ENCODE measurements around the gene EHBP1. TPM values are rescaled to one million over a fixed set of nuclear protein-coding genes. Genes with fewer than 3 reads are reported as not detected.

Gene EHBP1
- total and polyA plus RNA-seq, 4 donors: 59.2 to 108 (median 83.2) TPM

- WGBS (ENCODE audit: insufficient coverage): 100% methylated on average over 1 of the region's 2 CpGs
- no peak for DNase-seq (ENCODE audit: low read depth in 4 of 6, low spot score in 6 of 6)
These were observed 213.5 kb downstream of the EHBP1 start for GRCh38 chr2:62919041-62919440.

GRCh38 chr2:62920070-62920469, 214.6 kb downstream of the EHBP1 start:
- no peaks in the 10 kb centered on the region for H3K4me1 ChIP-seq (ENCODE audit: control insufficient read depth, insufficient read depth, low read length)
- H3K4me3 ChIP-seq (ENCODE audit: low read depth, low read length): no peak overlapping the region
- peaks cover 10% of the 10 kb centered on the region for H3K9me3 ChIP-seq (ENCODE audit: control insufficient read depth, insufficient read depth, low read length)
- DNase-seq (ENCODE audit: low read depth in 4 of 6, low spot score in 6 of 6): no peak
- H3K27ac ChIP-seq (ENCODE audit: low read depth, low read length): no peak overlapping the region
- H3K27me3 ChIP-seq (ENCODE audit: control insufficient read depth, insufficient read depth, low read length): no peaks in the 10 kb centered on the region
- H3K36me3 ChIP-seq (ENCODE audit: control insufficient read depth, insufficient read depth, low read length): peaks cover 4% of the 10 kb centered on the region

More at GRCh38 chr2:62919041-62919440, 213.5 kb downstream of the EHBP1 start:
- Histone ChIP-seq H3K9me3 (ENCODE audit: control insufficient read depth, insufficient read depth, low read length) (peaks cover 10% of the 10 kb centered on the region), H3K36me3 (ENCODE audit: control insufficient read depth, insufficient read depth, low read length) (peaks cover 4% of the 10 kb centered on the region), H3K4me3 (ENCODE audit: low read depth, low read length) (no peak overlapping the region), H3K4me1 (ENCODE audit: control insufficient read depth, insufficient read depth, low read length) (no peaks in the 10 kb centered on the region), H3K27me3 (ENCODE audit: control insufficient read depth, insufficient read depth, low read length) (no peaks in the 10 kb centered on the region), H3K27ac (ENCODE audit: low read depth, low read length) (no peak overlapping the region)

GRCh38 chr2:62923242-62923641, 217.7 kb downstream of the EHBP1 start:
- Histone ChIP-seq H3K9me3 (ENCODE audit: control insufficient read depth, insufficient read depth, low read length) (peaks cover 10% of the 10 kb centered on the region), H3K27ac (ENCODE audit: low read depth, low read length) (no peak overlapping the region), H3K36me3 (ENCODE audit: control insufficient read depth, insufficient read depth, low read length) (peaks cover 4% of the 10 kb centered on the region), H3K27me3 (ENCODE audit: control insufficient read depth, insufficient read depth, low read length) (no peaks in the 10 kb centered on the region), H3K4me1 (ENCODE audit: control insufficient read depth, insufficient read depth, low read length) (no peaks in the 10 kb centered on the region), H3K4me3 (ENCODE audit: low read depth, low read length) (no peak overlapping the region)
- DNase-seq (ENCODE audit: low read depth in 4 of 6, low spot score in 6 of 6): no peak

GRCh38 chr2:62923881-62924280, 218.4 kb downstream of the EHBP1 start:
- H3K27me3 ChIP-seq (ENCODE audit: control insufficient read depth, insufficient read depth, low read length): no peaks in the 10 kb centered on the region
- peaks cover 4% of the 10 kb centered on the region for H3K36me3 ChIP-seq (ENCODE audit: control insufficient read depth, insufficient read depth, low read length)
- WGBS (ENCODE audit: insufficient coverage): 93% methylated on average over 2 of the region's 2 CpGs
- peaks cover 10% of the 10 kb centered on the region for H3K9me3 ChIP-seq (ENCODE audit: control insufficient read depth, insufficient read depth, low read length)
- no peak overlapping the region for H3K4me3 ChIP-seq (ENCODE audit: low read depth, low read length)
- no peak for DNase-seq (ENCODE audit: low read depth in 4 of 6, low spot score in 6 of 6)
- H3K27ac ChIP-seq (ENCODE audit: low read depth, low read length): no peak overlapping the region
- no peaks in the 10 kb centered on the region for H3K4me1 ChIP-seq (ENCODE audit: control insufficient read depth, insufficient read depth, low read length)

- Histone ChIP-seq H3K4me3 (ENCODE audit: low read depth, low read length) (no peak overlapping the region), H3K9me3 (ENCODE audit: control insufficient read depth, insufficient read depth, low read length) (peaks cover 8% of the 10 kb centered on the region), H3K27ac (ENCODE audit: low read depth, low read length) (no peak overlapping the region), H3K36me3 (ENCODE audit: control insufficient read depth, insufficient read depth, low read length) (peaks cover 4% of the 10 kb centered on the region), H3K27me3 (ENCODE audit: control insufficient read depth, insufficient read depth, low read length) (no peaks in the 10 kb centered on the region), H3K4me1 (ENCODE audit: control insufficient read depth, insufficient read depth, low read length) (no peaks in the 10 kb centered on the region)
- DNase-seq (ENCODE audit: low read depth in 4 of 6, low spot score in 6 of 6): no peak
- no CpG with 5 or more reads among the region's 2 CpGs for WGBS (ENCODE audit: insufficient coverage)
These were observed 222.5 kb downstream of the EHBP1 start for GRCh38 chr2:62928015-62928414.

GRCh38 chr2:62931536-62931935, 226.0 kb downstream of the EHBP1 start:
- Histone ChIP-seq H3K36me3 (ENCODE audit: control insufficient read depth, insufficient read depth, low read length) (no peaks in the 10 kb centered on the region), H3K9me3 (ENCODE audit: control insufficient read depth, insufficient read depth, low read length) (no peaks in the 10 kb centered on the region), H3K27me3 (ENCODE audit: control insufficient read depth, insufficient read depth, low read length) (no peaks in the 10 kb centered on the region), H3K4me3 (ENCODE audit: low read depth, low read length) (no peak overlapping the region), H3K4me1 (ENCODE audit: control insufficient read depth, insufficient read depth, low read length) (no peaks in the 10 kb centered on the region), H3K27ac (ENCODE audit: low read depth, low read length) (no peak overlapping the region)
- whole genome bisulfite sequencing (ENCODE audit: insufficient coverage): no CpG with 5 or more reads among the region's 3 CpGs
- no peak for DNase-seq (ENCODE audit: low read depth in 4 of 6, low spot score in 6 of 6)

- no peak for DNase-seq (ENCODE audit: low read depth in 4 of 6, low spot score in 6 of 6)
- Histone ChIP-seq H3K4me1 (ENCODE audit: control insufficient read depth, insufficient read depth, low read length) (no peaks in the 10 kb centered on the region), H3K27ac (ENCODE audit: low read depth, low read length) (no peak overlapping the region), H3K36me3 (ENCODE audit: control insufficient read depth, insufficient read depth, low read length) (no peaks in the 10 kb centered on the region), H3K9me3 (ENCODE audit: control insufficient read depth, insufficient read depth, low read length) (no peaks in the 10 kb centered on the region), H3K27me3 (ENCODE audit: control insufficient read depth, insufficient read depth, low read length) (no peaks in the 10 kb centered on the region), H3K4me3 (ENCODE audit: low read depth, low read length) (no peak overlapping the region)
- no CpG with 5 or more reads among the region's 2 CpGs for WGBS (ENCODE audit: insufficient coverage)
These were observed 227.9 kb downstream of the EHBP1 start for GRCh38 chr2:62933398-62933917.

- WGBS (ENCODE audit: insufficient coverage): no CpG with 5 or more reads among the region's 2 CpGs
- Histone ChIP-seq H3K9me3 (ENCODE audit: control insufficient read depth, insufficient read depth, low read length) (no peaks in the 10 kb centered on the region), H3K4me1 (ENCODE audit: control insufficient read depth, insufficient read depth, low read length) (no peaks in the 10 kb centered on the region), H3K4me3 (ENCODE audit: low read depth, low read length) (no peak overlapping the region), H3K27me3 (ENCODE audit: control insufficient read depth, insufficient read depth, low read length) (no peaks in the 10 kb centered on the region), H3K36me3 (ENCODE audit: control insufficient read depth, insufficient read depth, low read length) (no peaks in the 10 kb centered on the region), H3K27ac (ENCODE audit: low read depth, low read length) (no peak overlapping the region)
- DNase-seq (ENCODE audit: low read depth in 4 of 6, low spot score in 6 of 6): no peak
These were observed 229.0 kb downstream of the EHBP1 start for GRCh38 chr2:62934517-62934916.

- WGBS (ENCODE audit: insufficient coverage): no CpG with 5 or more reads among the region's 1 CpG
- H3K9me3 ChIP-seq (ENCODE audit: control insufficient read depth, insufficient read depth, low read length): no peaks in the 10 kb centered on the region
- H3K4me3 ChIP-seq (ENCODE audit: low read depth, low read length): no peak overlapping the region
- no peak for DNase-seq (ENCODE audit: low read depth in 4 of 6, low spot score in 6 of 6)
- no peak overlapping the region for H3K27ac ChIP-seq (ENCODE audit: low read depth, low read length)
- no peaks in the 10 kb centered on the region for H3K27me3 ChIP-seq (ENCODE audit: control insufficient read depth, insufficient read depth, low read length)
- no peaks in the 10 kb centered on the region for H3K36me3 ChIP-seq (ENCODE audit: control insufficient read depth, insufficient read depth, low read length)
- no peaks in the 10 kb centered on the region for H3K4me1 ChIP-seq (ENCODE audit: control insufficient read depth, insufficient read depth, low read length)
These were observed 232.6 kb downstream of the EHBP1 start for GRCh38 chr2:62938126-62938525.

GRCh38 chr2:62939735-62940491, 234.4 kb downstream of the EHBP1 start:
- no peak overlapping the region for H3K27ac ChIP-seq (ENCODE audit: low read depth, low read length)
- H3K4me1 ChIP-seq (ENCODE audit: control insufficient read depth, insufficient read depth, low read length): no peaks in the 10 kb centered on the region
- no peak for DNase-seq (ENCODE audit: low read depth in 4 of 6, low spot score in 6 of 6)
- no peak overlapping the region for H3K4me3 ChIP-seq (ENCODE audit: low read depth, low read length)
- 94% methylated on average over 4 of the region's 5 CpGs for WGBS (ENCODE audit: insufficient coverage)
- H3K27me3 ChIP-seq (ENCODE audit: control insufficient read depth, insufficient read depth, low read length): no peaks in the 10 kb centered on the region
- H3K9me3 ChIP-seq (ENCODE audit: control insufficient read depth, insufficient read depth, low read length): no peaks in the 10 kb centered on the region
- H3K36me3 ChIP-seq (ENCODE audit: control insufficient read depth, insufficient read depth, low read length): no peaks in the 10 kb centered on the region
